SHP77 treated with DMSO at 0.1 percent for 48 hours (cell line): ENCODE results near the gene MLLT3.

Source experiments
- DNase-seq: peaks from one replicate; lab custom pipeline; 2025; lab: John Stamatoyannopoulos, UW

MLLT3 gene

GRCh38 chr9:20511686-20512085 lies 110.6 kb downstream of the MLLT3 start:
- DNase-seq: no peak

GRCh38 chr9:20509466-20509865 lies 112.8 kb downstream of the MLLT3 start:
- no peak for DNase-seq

- DNase-seq: no peak
These were observed 114.1 kb downstream of the MLLT3 start for GRCh38 chr9:20508242-20508641.

DNA sequence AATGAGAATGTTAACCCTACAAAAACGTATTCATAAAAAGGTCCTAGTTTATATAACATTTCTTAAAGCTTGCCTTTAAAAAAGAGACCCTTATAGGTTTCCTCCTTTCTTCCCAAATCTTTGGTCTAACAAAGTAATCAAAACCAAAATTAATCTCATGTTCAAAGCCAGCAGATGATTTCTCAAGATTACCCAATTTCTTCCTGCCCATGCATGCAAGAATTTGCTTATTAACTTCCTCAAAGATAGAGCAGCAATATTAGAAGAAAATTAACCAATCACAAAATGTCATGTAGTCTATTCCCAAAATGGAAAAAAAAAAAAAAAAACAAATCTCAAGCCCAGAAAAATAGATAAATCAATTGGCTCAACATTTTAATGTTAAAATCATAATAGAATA lies 114.9 kb downstream of the MLLT3 start:
- DNase-seq: no peak

GRCh38 chr9:20506099-20506900 lies 116.0 kb downstream of the MLLT3 start:
- no peak for DNase-seq

DNA sequence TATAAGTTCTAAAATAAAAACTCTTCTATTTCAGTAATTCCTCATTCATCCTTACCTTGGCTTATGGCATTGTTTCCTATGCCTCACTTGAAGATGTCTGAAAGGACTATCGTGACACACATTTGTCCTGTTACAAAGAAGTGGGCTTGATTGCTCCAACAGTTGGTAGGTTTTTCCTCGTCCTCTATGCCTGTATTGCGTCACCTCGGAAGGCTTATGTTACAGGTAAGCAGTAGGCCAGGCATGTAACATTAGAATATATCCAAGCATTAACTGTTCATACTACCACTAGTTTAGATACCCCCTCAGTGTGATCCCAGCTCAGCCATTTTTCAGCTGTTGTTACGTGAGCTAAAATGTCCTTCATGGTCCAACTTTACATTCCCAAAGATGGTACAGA lies 116.7 kb downstream of the MLLT3 start:
- DNase-seq: no peak

DNA sequence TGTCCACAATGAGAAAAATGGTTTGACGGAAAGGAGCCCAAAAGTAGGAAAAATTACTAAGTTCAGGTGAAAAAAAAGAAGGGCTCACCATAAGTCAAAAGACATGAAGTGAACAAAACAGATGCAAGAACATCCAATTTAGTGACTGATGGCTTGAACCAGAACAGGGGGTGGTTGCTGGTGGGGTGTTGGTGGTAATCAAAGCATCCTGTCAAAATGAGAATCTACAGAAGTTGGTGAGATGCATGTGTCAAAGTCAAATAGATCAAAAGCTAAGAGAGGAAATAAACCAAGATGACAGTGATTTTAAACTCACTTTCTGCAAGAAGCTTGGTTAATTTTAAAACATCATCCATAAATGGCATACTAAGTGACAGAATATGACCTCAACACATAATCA lies 117.4 kb downstream of the MLLT3 start:
- DNase-seq: no peak

- no peak for DNase-seq
These were observed 122.2 kb downstream of the MLLT3 start for GRCh38 chr9:20500101-20500500.

GRCh38 chr9:20499013-20499412 lies 123.3 kb downstream of the MLLT3 start:
- DNase-seq: no peak

DNA sequence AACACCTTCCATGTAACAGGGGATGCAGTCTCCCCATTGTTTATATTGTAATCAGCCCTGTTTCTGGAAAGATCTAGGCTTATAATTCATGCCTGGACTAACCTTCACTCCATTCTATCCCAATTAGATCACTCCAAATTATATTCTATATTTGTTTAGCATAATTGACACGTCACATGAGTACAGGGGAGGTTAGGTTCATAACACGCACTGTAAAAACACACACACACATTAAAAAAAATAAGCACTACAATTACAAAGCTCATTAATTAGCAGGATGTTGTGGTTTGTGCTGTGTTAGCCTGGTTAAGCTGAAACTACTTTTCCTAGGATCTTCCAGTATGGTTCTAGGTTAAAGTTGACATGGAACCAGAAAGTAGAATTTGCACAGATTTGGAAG lies 126.0 kb downstream of the MLLT3 start:
- DNase-seq: no peak

- no peak for DNase-seq
These were observed 127.2 kb downstream of the MLLT3 start for GRCh38 chr9:20495098-20495497.

DNA sequence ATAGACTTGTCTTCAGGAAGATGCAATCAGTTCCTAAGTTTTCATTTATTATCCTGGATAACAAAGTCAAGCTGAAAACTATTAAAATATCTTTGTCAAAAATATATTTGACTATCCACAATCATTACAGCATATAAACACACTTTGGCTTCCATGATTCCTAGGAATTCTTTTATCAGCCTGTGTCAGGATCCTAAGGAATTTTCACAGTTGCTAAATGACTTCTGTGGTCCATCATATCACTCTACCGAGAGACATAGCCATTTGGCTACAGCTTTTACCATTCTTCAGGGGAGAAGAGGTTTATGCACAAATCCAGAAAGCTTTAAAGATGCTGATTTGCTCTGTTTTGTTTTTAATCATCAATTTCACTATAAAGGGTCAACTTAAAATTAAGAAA lies 128.3 kb downstream of the MLLT3 start:
- DNase-seq: no peak

DNA sequence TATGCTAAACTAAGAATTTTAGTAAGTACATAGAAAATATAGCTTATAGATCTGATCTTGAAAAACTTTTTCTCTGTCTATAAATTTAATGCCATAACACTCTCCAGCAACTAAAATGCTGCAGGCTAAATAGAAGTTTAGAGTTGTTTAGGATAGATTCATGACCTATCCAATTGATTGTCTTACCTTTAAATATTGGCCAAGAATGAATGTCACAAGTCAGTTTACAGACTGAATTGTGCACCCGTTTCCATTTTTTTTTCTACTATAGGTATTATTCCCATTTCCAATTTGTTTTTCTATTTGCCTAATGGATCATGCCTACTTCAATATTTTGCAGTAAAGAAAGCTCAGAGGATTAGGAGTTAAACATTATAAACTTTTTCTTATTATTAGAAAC lies 129.5 kb downstream of the MLLT3 start:
- no peak for DNase-seq

DNA sequence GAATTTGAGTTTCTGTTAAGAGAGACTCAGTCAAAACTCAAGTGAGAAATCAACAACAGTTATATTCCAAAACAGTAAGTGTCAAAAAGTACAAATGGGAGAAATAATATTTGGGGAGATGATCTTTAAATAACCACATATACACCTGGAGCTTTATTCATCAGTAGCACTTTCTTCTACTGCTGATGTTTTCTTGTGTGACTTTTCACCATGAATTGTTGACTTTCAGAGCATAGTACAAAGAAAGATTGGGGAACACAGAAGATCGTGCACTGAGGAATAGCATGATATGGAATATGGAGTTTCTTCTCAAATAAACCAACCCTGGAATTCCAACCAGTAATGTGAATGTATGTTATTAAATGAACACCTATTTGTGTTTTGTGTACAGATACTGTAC lies 130.7 kb downstream of the MLLT3 start:
- DNase-seq: no peak

DNA sequence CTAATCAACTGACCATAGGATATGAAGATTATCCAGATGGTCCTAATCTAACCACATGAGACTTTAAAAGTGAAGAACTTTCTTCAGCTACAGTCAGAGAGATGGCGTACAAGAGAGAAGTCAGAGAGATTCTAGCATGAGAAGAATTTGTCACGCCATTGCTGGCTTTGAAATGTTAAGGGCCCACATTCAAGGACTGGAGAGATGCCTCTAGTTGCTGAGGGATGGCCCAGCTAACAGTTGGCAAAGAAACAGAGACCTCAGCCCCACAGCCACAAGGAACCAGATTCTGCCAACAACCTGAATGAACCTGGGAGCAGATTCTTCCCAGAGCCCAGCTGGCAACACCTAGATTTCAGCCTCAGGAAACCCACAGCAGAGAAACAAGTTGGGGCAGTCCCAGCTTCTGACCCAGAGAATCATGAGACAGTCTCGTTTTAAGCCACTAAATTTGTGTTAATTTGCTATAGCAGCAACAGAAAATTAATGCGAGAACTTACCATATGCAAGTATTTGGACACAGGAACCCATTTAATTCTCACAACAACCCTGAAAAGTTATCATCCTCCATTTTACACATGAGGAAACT lies 132.0 kb downstream of the MLLT3 start:
- no peak for DNase-seq

GRCh38 chr9:20488691-20489090 lies 133.6 kb downstream of the MLLT3 start:
- no peak for DNase-seq

DNA sequence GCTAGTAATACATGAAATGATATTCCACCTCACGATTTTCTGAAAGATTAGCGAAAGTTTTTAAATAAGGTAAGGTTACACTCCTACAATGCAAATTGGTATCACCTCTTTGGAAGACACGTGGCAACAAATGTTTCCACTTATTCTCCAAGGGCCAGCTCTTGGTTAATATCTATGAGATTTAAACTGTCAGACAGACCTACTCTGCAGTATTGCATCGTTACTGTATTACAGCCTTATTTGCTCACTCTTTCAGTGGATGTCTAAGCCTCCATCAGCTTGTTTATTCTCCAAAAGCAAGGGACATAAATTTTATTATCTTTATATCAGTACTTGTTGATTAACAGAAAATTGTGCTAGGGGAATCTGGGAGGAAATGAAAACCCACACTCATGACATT lies 135.7 kb downstream of the MLLT3 start:
- no peak for DNase-seq

GRCh38 chr9:20481437-20481836 lies 140.9 kb downstream of the MLLT3 start:
- DNase-seq: no peak

DNA sequence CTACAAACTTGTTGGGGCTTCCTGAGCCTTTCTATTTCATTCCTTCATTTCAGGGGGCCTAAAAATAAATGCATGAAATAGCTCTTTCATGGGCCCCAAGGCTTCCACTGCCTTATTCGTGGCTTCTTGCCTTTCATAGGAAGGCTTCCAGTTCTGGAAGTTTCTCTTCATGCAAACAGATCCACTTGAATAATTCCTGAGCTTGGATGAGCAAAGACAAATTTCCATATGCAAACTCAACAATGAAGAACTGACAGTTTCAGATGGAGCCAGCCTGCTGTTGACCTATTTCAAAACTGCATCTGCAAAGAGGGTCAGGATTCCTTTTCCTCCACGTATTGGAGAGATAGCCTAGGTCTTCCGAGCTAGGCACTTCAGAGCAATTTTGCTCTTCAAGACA lies 142.1 kb downstream of the MLLT3 start:
- no peak for DNase-seq

DNA sequence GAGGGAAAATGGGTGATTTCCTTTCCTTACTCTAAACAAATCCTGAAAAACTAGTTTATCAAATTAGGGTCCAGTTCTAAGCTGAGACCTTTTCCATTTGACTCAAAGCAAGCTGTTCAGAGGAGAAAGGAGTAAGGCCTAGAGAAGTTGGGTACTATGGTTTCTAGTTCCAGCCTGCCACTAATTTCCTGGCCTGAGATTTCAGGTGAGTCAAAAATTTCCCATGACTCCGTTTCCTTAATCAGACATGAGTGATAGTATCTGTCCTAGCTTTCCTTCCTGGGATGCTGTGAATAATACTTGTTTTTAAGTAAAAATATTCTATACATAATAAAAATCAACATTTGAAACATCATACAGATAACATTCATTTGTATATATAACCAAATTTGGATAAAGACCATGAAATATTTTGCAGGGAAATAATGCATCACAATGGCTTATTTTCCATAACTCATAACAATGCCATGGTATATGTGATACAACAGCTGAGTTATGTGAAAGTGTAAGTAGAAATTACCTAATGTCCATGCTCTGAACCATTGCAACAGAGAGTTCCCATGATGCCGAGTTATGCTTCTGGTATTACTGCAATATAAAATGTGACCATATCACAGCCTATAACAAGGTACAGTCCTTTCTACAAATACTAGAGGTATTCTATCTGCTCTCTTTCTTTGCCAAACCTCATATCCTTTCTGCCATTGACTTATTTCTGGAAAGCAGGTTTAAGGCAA lies 142.7 kb downstream of the MLLT3 start:
- no peak for DNase-seq

DNA sequence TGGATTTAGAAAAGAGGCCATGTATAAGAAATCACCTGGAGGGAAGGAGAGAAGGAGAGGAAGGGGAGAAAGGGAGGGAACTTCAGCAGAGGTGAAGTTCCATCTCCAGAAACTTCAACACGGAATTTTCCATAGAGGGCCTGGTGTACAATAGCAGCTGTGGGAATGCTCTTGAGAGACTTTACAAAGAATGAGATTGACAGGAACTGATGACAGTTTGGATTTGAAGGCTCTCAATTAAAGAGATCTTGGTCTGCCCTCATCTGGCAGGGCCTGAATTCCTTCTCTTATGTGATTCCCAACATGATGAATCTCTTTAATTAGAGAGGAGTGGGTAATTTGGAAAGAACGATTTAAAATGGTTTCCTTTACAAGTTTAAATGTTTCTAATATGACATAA lies 143.5 kb downstream of the MLLT3 start:
- DNase-seq: no peak

- DNase-seq: no peak
These were observed 144.2 kb downstream of the MLLT3 start for GRCh38 chr9:20477940-20478620.
